Mesenteric fat pad (tissue), 1 donor: ENCODE data around the gene MYLK4. TPM values are rescaled to one million over a fixed set of nuclear protein-coding genes. Genes with fewer than 3 reads are reported as not detected.

Experiments
- DNase-seq: peaks from one replicate; pipeline ENCODE4 v3.0.0-alpha.2; 2020; ENCODE audit warnings: low spot score
- total RNA-seq: library from RNA; stranded (reverse); fragmentation: NEBNext Ultra II Directional; extraction: Animal tissue kit (Norgen Biotek cat#: 25700); gene quantifications from one replicate; pipeline ENCODE4 v1.2.1, GENCODE V29; 2021
- donor health status: DM: yes; HTN: yes; CAD: no.

The MYLK4 gene
- total RNA-seq, 1 donor from 2014 or later = 0.61 TPM

GRCh38 chr6:2734488-2735166 lies 16.1 kb downstream of the MYLK4 start:
- no peak for DNase-seq

GRCh38 chr6:2733736-2734480 lies 16.8 kb downstream of the MYLK4 start:
- no peak for DNase-seq

- DNase-seq = no peak
Measured at GRCh38 chr6:2733324-2733723, 17.4 kb downstream of the MYLK4 start.

GRCh38 chr6:2732503-2733089 lies 18.1 kb downstream of the MYLK4 start:
- DNase-seq = no peak

- no peak for DNase-seq
Measured at GRCh38 chr6:2731281-2731909, 19.3 kb downstream of the MYLK4 start.

- DNase-seq = no peak
Measured at GRCh38 chr6:2730353-2731107, 20.2 kb downstream of the MYLK4 start.

- no peak for DNase-seq
Measured at GRCh38 chr6:2729921-2730320, 20.8 kb downstream of the MYLK4 start.

GRCh38 chr6:2725999-2726567 lies 24.6 kb downstream of the MYLK4 start:
- no peak for DNase-seq

GRCh38 chr6:2725364-2725988 lies 25.2 kb downstream of the MYLK4 start:
- DNase-seq = no peak

- DNase-seq = no peak
Measured at GRCh38 chr6:2721219-2721618, 29.5 kb downstream of the MYLK4 start.

GRCh38 chr6:2719093-2719455 lies 31.6 kb downstream of the MYLK4 start:
- no peak for DNase-seq

GRCh38 chr6:2718334-2719092 lies 32.2 kb downstream of the MYLK4 start:
- no peak for DNase-seq

- no peak for DNase-seq
Measured at GRCh38 chr6:2716936-2717700, 33.6 kb downstream of the MYLK4 start.

GRCh38 chr6:2715737-2716136 lies 35.0 kb downstream of the MYLK4 start:
- DNase-seq = no peak

GRCh38 chr6:2714111-2714895 lies 36.4 kb downstream of the MYLK4 start:
- DNase-seq = no peak

- no peak for DNase-seq
Measured at GRCh38 chr6:2713473-2714110, 37.1 kb downstream of the MYLK4 start.

- DNase-seq = no peak
Measured at GRCh38 chr6:2712102-2712501, 38.6 kb downstream of the MYLK4 start.

GRCh38 chr6:2710412-2710811 lies 40.3 kb downstream of the MYLK4 start:
- no peak for DNase-seq
